HG03039 (cell line): ENCODE measurements around the gene TRMT61A.

Experiments used
- ATAC-seq: cut with Tn5 transposase; IDR thresholded peaks from one replicate; pipeline ENCODE4 v1.9.1; 2021; ENCODE audit warnings: mild to moderate bottlenecking, moderate library complexity; ENCODE audit not compliant: unreplicated experiment

TRMT61A gene

GRCh38 chr14:103561381-103562178 is 32.6 kb downstream of the TRMT61A start:
- ATAC-seq, result peak; percentile 14

- ATAC-seq, result no peak
Observed at GRCh38 chr14:103562179-103562428, 33.1 kb downstream of the TRMT61A start.

- ATAC-seq, result peak; percentile 65
Observed at GRCh38 chr14:103562429-103563225, 33.6 kb downstream of the TRMT61A start, which contains the start of the genes BAG5 and COA8. Gene BAG5, minus strand, starts transcription at chr14:103562657. Its CDS starts 1,493 bp downstream, at chr14:103561164. Gene COA8, plus strand, starts transcription at chr14:103562960. Its CDS starts 42 bp downstream, at chr14:103563002.

- no peak for ATAC-seq
Observed at GRCh38 chr14:103563226-103563620, 34.2 kb downstream of the TRMT61A start.

- ATAC-seq, result no peak
Observed at GRCh38 chr14:103563844-103564505, 35.0 kb downstream of the TRMT61A start.

- ATAC-seq, result no peak
Observed at GRCh38 chr14:103568952-103569351, 40.0 kb downstream of the TRMT61A start.

- no peak for ATAC-seq
Observed at GRCh38 chr14:103569408-103569807, 40.4 kb downstream of the TRMT61A start.

- no peak for ATAC-seq
Observed at GRCh38 chr14:103574104-103574503, 45.1 kb downstream of the TRMT61A start.

- ATAC-seq, result no peak
Observed at GRCh38 chr14:103574707-103575285, 45.8 kb downstream of the TRMT61A start.

- no peak for ATAC-seq
Observed at GRCh38 chr14:103576371-103577024, 47.5 kb downstream of the TRMT61A start.

- ATAC-seq, result no peak
Observed at GRCh38 chr14:103578401-103579075, 49.5 kb downstream of the TRMT61A start.

GRCh38 chr14:103581206-103581605 is 52.2 kb downstream of the TRMT61A start:
- no peak for ATAC-seq

- no peak for ATAC-seq
Observed at GRCh38 chr14:103581954-103582703, 53.1 kb downstream of the TRMT61A start.

GRCh38 chr14:103584326-103584915 is 55.4 kb downstream of the TRMT61A start:
- ATAC-seq, result no peak
